GM19351 (cell line): ENCODE measurements around the gene HTRA3.

Source experiments
- ATAC-seq: cut with Tn5 transposase; IDR thresholded peaks from one replicate; pipeline ENCODE4 v1.9.1; 2021; ENCODE audit warnings: mild to moderate bottlenecking, moderate library complexity; ENCODE audit not compliant: unreplicated experiment

The HTRA3 gene

GRCh38 chr4:8306511-8307021 is 37.0 kb downstream of the HTRA3 start:
- ATAC-seq: no peak

- no peak for ATAC-seq
Observed at GRCh38 chr4:8307121-8307520, 37.6 kb downstream of the HTRA3 start.

DNA sequence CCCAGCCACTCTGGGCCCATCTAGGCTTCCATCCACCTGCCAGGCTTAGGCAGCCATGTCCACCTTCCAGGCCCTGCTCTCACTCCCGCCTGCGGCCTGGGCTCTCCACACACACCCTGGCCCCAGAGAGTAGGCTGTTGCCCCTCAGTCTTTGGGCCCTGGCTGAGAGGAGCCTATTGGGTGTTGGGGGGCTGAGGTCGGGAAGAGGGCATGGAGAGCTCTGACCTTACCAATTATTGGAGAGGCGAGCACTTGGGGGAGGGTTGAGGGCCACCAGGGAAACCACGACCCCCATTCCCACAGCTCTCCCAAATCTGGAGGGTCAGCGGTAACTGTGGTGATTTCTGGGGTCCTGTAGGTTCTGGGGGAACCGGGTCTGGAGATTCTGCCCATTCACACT is 38.2 kb downstream of the HTRA3 start:
- ATAC-seq: no peak

- no peak for ATAC-seq
Observed at GRCh38 chr4:8308144-8308543, 38.6 kb downstream of the HTRA3 start.

DNA sequence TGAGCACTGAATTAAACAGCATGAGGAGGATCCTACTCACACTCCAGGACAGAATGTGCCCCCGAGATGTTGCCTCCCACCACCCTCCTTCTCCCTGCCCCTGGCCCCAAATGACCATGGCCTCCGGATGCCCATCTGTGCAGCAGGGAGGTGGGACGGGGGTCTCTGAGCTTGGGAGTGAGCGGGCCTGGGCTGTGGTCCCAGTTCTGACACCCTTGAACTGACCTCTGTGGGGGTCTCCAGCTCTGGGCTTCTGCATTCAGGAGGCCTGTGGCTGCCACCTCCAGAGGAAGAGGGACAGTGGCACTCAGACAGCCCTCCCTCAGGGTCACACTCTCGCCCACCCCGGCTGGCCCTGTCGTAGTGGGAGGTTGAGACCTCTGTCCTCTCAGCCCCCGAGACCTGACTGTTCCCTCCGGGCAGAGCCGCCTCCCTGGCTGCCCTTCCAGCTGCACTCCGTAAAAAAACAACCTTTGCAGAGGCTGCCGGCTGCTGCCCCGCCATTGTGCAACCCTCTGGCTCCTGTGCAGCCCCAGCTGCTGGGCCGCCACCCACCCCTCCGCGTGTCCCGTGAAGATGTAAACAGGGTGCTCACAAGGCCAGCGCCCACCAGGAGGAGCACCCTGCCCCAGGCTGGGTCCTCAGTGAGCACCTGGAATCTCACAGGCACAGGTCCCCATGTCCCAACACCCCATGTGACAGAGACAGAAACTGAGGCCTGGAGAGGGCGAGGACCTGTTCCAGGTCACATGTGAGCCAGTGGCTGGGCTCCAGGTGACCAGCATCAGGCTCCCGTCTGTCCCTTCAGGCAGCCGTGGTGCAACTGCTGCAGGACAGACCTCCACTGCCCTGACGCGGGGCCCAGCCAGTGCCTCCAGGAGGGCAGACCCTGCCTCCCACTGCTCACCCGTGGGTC is 39.6 kb downstream of the HTRA3 start:
- no peak for ATAC-seq

- ATAC-seq: no peak
Observed at GRCh38 chr4:8310306-8310705, 40.8 kb downstream of the HTRA3 start.

GRCh38 chr4:8311101-8312068 is 41.8 kb downstream of the HTRA3 start:
- no peak for ATAC-seq

GRCh38 chr4:8312069-8312445 is 42.5 kb downstream of the HTRA3 start:
- ATAC-seq: no peak

- ATAC-seq: no peak
Observed at GRCh38 chr4:8312976-8313375, 43.4 kb downstream of the HTRA3 start.

DNA sequence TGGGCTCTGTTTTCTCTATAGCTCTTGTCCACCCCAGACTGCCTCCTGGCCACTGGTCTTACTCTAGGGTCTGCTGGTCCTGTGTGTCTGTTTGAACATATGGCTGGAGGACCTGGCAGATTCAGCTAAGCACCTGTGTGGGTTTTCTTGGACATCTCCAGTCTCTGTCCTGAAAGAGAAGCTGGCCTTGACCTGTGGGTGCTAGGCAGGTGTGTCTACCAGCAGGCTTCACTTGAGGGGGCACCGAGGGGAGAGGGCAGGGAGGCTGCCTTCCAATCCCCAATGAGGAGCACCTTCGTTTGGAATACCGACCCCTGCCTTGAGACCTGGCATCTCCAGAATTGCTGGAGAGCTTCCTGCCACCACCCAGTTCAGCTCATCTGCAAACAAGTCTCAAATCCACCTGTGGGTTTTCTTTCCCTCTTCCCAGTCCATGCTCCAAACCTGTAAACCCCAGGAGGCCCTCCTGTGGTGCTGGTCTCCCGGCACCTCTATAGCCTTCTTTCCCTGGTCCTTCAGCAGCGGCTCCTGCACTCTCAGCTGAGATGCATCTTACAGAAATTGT is 45.2 kb downstream of the HTRA3 start:
- no peak for ATAC-seq

DNA sequence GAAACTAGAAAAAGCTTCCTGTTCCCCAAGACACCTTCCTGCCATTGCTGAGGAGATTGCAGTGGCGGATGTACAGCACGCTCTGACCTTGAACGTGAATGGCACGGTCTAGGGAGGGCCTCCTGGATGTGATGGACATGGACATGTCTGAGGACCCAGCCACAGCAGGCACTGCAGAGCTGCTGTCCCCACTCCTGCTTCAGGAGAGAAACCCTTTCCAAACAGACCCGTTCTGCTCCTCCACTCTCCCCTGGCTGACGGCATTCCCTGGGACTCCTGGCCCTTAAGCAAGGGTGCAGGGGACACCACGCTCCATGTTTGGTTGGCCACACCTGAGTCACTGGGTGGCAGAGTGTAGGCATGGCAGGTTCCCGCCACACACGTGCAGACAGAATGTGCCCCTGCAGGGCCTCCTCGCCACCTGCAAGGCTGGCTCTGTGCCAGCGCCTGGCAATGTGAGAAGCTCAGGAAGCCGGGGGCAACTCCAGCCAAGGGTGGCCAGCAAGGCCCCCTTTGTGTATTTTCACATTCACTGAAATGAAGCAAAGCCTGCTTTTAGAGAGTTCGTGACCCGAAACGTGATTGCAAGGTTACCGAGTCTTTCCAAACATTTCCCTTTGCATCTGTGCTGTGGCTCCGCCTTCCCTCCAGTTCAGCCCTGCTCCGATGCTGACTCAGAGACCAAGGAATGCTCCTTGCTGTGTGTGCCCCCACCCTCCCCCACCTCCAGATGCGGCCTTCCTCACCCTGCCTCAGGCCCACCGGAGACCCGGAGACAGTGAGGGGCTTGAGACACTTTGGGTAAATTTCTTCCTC is 46.1 kb downstream of the HTRA3 start:
- ATAC-seq: no peak

DNA sequence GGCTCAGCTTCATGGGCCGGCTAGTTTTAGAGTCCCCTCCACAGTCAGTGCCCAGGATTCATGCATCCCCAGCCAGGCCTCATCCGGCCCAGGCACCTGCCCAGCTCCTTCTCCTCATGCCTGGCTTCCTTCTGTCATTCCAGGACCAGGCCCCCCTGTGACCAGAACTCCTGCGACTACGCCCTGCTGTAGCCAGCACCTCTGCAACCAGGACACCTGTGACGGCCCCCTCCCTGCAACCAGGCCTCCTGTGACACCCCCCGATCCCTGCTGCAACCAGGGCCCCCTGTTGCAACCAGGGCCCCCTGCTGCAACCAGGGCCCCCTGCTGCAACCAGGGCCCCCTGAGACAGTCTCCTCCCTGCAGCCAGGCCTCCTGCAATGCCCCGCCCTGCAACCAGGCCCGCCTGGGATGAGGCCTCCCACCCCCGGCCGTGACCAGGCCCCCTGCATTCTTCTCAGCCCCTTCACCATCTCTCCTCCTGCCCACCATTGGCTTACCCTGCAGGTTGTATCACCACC is 46.8 kb downstream of the HTRA3 start:
- no peak for ATAC-seq

GRCh38 chr4:8316911-8317351 is 47.4 kb downstream of the HTRA3 start:
- no peak for ATAC-seq

DNA sequence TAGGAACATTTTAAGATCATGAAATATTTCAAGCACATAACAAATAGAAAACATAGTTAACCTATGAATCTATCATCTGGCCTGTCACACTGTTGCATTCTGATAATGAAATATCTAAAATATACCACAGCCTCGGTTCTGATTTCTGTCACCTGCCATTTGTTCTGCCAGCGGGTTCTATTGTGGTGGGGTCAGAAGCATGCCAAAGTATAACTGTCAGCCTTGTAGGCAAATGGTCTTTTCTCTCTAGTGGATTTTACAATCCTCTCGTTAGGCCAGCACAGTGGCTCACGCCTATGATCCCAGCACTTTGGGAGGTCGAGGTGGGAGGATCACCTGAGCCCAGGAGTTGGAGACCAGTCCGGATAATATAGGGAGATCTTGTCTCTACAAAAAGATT is 47.9 kb downstream of the HTRA3 start:
- ATAC-seq: no peak

GRCh38 chr4:8318509-8318908 is 49.0 kb downstream of the HTRA3 start:
- ATAC-seq: no peak

- ATAC-seq: no peak
Observed at GRCh38 chr4:8319061-8319460, 49.5 kb downstream of the HTRA3 start.

GRCh38 chr4:8319731-8320385 is 50.3 kb downstream of the HTRA3 start:
- ATAC-seq: no peak

- no peak for ATAC-seq
Observed at GRCh38 chr4:8320386-8320750, 50.8 kb downstream of the HTRA3 start.

GRCh38 chr4:8321220-8321619 is 51.7 kb downstream of the HTRA3 start:
- ATAC-seq: no peak

DNA sequence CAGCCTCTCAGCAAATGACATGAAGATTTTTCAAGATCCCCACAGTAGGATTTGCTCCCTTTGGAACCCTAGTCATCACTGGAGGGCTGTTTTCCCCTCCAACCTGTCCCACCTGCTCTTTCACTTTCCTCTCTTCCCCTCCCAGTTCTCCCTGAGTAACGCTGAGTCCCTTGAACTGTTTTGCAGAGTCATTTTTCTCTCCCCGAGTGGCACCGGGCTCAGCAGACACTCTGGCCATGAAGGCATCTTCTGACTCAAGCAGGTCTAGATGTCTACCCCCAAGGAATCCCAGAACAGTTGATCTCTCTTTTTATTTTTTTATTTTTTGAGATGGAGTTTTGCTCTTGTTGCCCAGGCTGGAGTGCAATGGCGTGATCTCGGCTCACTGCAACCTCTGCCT is 52.2 kb downstream of the HTRA3 start:
- ATAC-seq: no peak
